ENCODE data around the gene CST9.

DNA sequence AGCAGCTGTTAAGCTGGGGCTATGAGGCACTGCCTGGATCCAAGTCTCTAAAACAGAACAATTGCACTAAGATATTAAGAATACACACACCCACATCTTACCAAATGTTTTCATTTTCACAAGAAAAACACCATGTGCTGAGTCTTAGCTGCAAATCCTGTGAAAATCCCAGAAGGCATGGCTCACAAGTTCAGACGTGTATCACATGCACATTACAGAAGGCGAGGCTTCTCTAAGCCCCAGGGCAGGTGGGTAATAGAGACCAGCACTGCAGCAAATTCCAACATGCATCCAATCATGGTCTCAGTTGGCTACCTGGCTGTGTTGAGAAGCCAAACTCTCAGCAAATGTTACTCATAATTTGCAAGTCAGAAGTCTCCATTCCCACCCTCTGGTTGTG, 48.3 kb upstream of the CST9 start:
- TF ChIP-seq, protein P1, sequence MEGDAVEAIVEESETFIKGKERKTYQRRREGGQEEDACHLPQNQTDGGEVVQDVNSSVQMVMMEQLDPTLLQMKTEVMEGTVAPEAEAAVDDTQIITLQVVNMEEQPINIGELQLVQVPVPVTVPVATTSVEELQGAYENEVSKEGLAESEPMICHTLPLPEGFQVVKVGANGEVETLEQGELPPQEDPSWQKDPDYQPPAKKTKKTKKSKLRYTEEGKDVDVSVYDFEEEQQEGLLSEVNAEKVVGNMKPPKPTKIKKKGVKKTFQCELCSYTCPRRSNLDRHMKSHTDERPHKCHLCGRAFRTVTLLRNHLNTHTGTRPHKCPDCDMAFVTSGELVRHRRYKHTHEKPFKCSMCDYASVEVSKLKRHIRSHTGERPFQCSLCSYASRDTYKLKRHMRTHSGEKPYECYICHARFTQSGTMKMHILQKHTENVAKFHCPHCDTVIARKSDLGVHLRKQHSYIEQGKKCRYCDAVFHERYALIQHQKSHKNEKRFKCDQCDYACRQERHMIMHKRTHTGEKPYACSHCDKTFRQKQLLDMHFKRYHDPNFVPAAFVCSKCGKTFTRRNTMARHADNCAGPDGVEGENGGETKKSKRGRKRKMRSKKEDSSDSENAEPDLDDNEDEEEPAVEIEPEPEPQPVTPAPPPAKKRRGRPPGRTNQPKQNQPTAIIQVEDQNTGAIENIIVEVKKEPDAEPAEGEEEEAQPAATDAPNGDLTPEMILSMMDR (IDR thresholded peaks at IDR 0.05), result no peak
- no peak for TF ChIP-seq POLR2A (IDR thresholded peaks at IDR 0.05)

Measured in ovary (tissue), 3 donors.